NB4 (cell line): ENCODE measurements around the gene CLEC2A.

Experiments
- MAX ChIP-seq: IDR thresholded peaks from 2 replicates; pipeline ENCODE4 v1.6.1; 2011; ENCODE audit warnings: low read depth, low read length
- MYC ChIP-seq: IDR thresholded peaks from 2 replicates; pipeline ENCODE4 v1.6.1; 2011; ENCODE audit warnings: low read depth, low read length
- TF ChIP-seq, protein P1 (sequence below): IDR thresholded peaks from one replicate; pipeline ENCODE4 v1.5.1; 2012; ENCODE audit warnings: low read depth, low read length

GRCh38 chr12:9868951-9869306 is 63.2 kb downstream of the CLEC2A start:
- TF ChIP-seq, protein P1, sequence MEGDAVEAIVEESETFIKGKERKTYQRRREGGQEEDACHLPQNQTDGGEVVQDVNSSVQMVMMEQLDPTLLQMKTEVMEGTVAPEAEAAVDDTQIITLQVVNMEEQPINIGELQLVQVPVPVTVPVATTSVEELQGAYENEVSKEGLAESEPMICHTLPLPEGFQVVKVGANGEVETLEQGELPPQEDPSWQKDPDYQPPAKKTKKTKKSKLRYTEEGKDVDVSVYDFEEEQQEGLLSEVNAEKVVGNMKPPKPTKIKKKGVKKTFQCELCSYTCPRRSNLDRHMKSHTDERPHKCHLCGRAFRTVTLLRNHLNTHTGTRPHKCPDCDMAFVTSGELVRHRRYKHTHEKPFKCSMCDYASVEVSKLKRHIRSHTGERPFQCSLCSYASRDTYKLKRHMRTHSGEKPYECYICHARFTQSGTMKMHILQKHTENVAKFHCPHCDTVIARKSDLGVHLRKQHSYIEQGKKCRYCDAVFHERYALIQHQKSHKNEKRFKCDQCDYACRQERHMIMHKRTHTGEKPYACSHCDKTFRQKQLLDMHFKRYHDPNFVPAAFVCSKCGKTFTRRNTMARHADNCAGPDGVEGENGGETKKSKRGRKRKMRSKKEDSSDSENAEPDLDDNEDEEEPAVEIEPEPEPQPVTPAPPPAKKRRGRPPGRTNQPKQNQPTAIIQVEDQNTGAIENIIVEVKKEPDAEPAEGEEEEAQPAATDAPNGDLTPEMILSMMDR, result no peak
- TF ChIP-seq MAX (no peak), MYC (no peak)
